NCI-H446 (cell line): ENCODE data around the gene ZDHHC6.
"Not testable (repeated sequence)": the region's sequence is repeated elsewhere in the genome, so short reads cannot be mapped to it uniquely, and the experiment has no call there.

ENCODE experiments used
- DNase-seq, 2 experiments: peaks; one replicate each; lab custom pipeline; 2025; lab: John Stamatoyannopoulos, UW

Gene ZDHHC6

DNA sequence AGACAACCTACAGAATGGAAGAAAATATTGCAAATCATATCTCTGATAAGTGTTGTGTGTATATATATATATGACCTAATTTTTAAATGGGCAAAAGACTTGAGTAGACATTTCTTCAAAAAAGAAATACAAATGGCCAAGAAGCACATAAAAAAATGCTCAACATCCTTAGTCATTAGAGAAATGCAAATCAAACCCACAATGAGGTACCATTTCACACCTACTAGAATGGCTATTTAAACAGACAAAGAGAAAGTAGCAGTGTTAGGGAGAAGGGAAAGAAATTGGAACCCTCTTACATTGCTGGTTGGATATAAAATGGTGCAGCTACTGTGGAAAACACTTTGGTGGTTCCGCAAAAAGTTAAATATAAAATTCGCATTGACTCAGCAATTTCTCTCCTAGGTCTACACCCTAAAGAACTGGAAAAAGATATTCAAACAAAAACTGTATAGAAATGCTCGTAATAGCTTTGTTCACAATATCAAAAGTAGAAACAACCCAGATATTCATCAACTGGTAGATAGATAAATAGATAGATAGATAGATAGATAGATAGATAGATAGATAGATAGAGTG lies 56.5 kb downstream of the ZDHHC6 start:
- DNase-seq = no peak

GRCh38 chr10:112389271-112389822 lies 57.4 kb downstream of the ZDHHC6 start:
- no peak for DNase-seq

DNA sequence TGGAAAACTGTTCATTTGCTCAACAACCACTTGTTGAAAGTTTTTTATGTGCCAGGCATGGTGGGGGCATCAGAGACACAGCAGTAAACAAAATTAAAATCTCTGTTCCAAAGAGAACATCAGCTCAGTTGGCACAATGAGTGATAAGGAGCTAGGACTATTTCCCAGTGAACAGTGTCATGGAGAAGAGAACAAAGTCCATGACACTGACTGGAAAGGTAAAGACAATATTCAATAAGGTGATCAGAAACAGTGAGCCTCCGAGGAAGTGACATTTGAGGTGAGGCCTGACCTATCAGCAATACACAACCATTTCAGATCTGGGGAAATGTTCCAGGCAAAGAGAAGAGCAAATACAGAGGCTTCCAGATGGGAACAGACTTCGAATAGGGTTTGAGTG lies 58.2 kb downstream of the ZDHHC6 start:
- DNase-seq = no peak

DNA sequence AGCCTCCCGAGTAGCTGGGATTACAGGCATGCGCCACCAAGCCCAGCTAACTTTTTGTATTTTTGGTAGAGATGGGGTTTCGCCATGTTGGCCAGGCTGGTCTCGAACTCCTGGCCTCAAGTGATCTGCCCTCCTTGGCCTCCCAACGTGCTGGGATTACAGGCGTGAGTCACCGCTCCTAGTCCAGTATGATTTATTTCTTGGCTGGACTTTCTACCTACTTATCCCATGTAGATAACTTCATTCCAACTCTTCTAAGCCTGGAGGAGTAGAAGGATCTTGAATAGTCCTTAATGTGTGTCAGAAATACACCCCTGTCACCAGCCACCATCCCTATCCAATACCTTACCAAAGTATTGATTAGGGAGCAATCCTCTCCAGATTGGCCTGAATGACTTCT lies 58.7 kb downstream of the ZDHHC6 start:
- DNase-seq = not testable (repeated sequence)

DNA sequence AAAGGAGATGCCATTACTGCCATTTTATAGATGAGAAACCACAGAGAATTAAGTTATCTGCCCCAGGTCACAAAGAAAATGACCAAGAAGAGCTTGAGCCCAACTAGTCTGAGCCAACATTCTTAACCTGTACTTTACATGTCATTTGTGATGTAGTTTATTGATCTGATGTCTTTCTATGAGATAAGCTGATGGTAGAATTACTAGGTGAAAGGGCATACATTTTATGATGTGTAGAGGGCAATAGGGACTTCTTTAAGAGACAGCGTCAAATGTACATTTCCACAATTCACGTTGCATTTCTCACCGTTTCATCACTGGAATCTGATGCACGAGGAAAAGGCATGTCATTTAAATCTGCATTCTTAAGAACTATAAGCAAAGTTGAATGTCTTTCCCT lies 61.5 kb downstream of the ZDHHC6 start:
- no peak for DNase-seq

- DNase-seq = no peak
These were observed 62.6 kb downstream of the ZDHHC6 start for GRCh38 chr10:112384141-112384540.

GRCh38 chr10:112383325-112383724 lies 63.4 kb downstream of the ZDHHC6 start:
- no peak for DNase-seq

DNA sequence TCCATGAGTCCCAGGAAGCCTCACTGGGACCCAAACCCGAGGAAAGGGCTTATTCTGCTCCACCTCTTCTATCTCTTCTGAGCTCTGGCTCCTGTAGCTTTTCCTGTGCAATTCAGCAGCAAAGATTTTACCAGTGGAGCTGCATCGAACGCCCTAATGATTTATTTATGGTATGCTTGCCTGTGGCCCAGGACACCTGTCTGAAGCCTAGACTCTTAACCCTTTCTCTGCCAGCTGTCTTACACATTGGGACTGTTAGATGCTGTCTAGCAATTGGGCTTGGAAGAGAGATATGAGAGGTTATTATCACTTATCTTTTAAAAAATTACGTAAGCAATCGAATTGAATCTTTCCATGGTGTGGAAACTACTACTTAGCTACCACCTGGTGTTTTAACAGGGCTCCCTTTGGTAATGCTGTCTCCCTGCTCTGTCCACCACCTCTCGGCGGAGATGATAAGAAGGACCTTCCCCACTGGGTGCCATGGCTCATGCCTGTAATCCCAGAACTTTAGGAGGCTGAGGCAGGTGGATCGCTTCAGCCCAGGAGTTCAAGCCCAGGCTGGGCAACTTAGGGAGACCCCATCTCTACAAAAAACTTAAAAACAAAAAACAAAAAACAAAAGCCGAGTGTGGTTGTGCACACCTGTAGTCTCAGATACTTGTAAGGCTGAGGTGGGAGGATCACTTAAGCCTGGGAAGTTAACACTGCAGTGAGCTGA lies 64.0 kb downstream of the ZDHHC6 start:
- DNase-seq = no peak
